HG02840 (cell line): ENCODE data around the gene MSRB2.
"Not testable (repeated sequence)": the region's sequence is repeated elsewhere in the genome, so short reads cannot be mapped to it uniquely, and the experiment has no call there.

Source experiments
- ATAC-seq: cut with Tn5 transposase; IDR thresholded peaks from one replicate; pipeline ENCODE4 v1.9.1; 2021; ENCODE audit warnings: mild to moderate bottlenecking, moderate library complexity, moderate number of reproducible peaks; ENCODE audit not compliant: unreplicated experiment, low FRiP score

Gene MSRB2

GRCh38 chr10:23095404-23095965 is at the start of gene MSRB2:
TSS of gene MSRB2 (plus strand) at chr10:23095579. CDS start at chr10:23095609, 30 bp downstream.
- peak; percentile 66 for ATAC-seq

GRCh38 chr10:23046027-23046426 is 49.4 kb upstream of the MSRB2 start:
- no peak for ATAC-seq

GRCh38 chr10:23047201-23048050 is 48.0 kb upstream of the MSRB2 start:
- ATAC-seq, result no peak

- no peak for ATAC-seq
Observed at GRCh38 chr10:23048191-23048590, 47.2 kb upstream of the MSRB2 start.

GRCh38 chr10:23051278-23051677 is 44.1 kb upstream of the MSRB2 start:
- ATAC-seq, result no peak

GRCh38 chr10:23051855-23052331 is 43.5 kb upstream of the MSRB2 start:
- ATAC-seq, result no peak

- ATAC-seq, result no peak
Observed at GRCh38 chr10:23053036-23053435, 42.3 kb upstream of the MSRB2 start.

- ATAC-seq, result no peak
Observed at GRCh38 chr10:23055424-23056185, 39.8 kb upstream of the MSRB2 start.

GRCh38 chr10:23056186-23056579 is 39.2 kb upstream of the MSRB2 start:
- ATAC-seq, result no peak

- ATAC-seq, result no peak
Observed at GRCh38 chr10:23058366-23058765, 37.0 kb upstream of the MSRB2 start.

- no peak for ATAC-seq
Observed at GRCh38 chr10:23060918-23061317, 34.5 kb upstream of the MSRB2 start.

- no peak for ATAC-seq
Observed at GRCh38 chr10:23063045-23063972, 32.1 kb upstream of the MSRB2 start.

- no peak for ATAC-seq
Observed at GRCh38 chr10:23063973-23064812, 31.2 kb upstream of the MSRB2 start.

- ATAC-seq, result not testable (repeated sequence)
Observed at GRCh38 chr10:23064813-23065114, 30.6 kb upstream of the MSRB2 start.

- no peak for ATAC-seq
Observed at GRCh38 chr10:23065181-23065948, 30.0 kb upstream of the MSRB2 start.

- no peak for ATAC-seq
Observed at GRCh38 chr10:23067337-23067736, 28.0 kb upstream of the MSRB2 start.

GRCh38 chr10:23067939-23068775 is 27.2 kb upstream of the MSRB2 start:
- no peak for ATAC-seq
